NCI-H2196 treated with DMSO at 0.1 percent for 48 hours (cell line): ENCODE results near the gene EDN1.

ENCODE experiments used
- DNase-seq: peaks from one replicate; lab custom pipeline; 2025; ENCODE audit not compliant: unreplicated experiment; lab: John Stamatoyannopoulos, UW

Gene EDN1

GRCh38 chr6:12269110-12269509 lies 21.1 kb upstream of the EDN1 start:
- no peak for DNase-seq

- no peak for DNase-seq
These were observed 19.5 kb upstream of the EDN1 start for GRCh38 chr6:12270551-12271230.

GRCh38 chr6:12271594-12271993 lies 18.6 kb upstream of the EDN1 start:
- no peak for DNase-seq

- DNase-seq, result no peak
These were observed 18.2 kb upstream of the EDN1 start for GRCh38 chr6:12271997-12272396.

- DNase-seq, result no peak
These were observed 15.1 kb upstream of the EDN1 start for GRCh38 chr6:12275107-12275506.

GRCh38 chr6:12276930-12277315 lies 13.2 kb upstream of the EDN1 start:
- DNase-seq, result no peak

- no peak for DNase-seq
These were observed 12.8 kb upstream of the EDN1 start for GRCh38 chr6:12277386-12277785.

GRCh38 chr6:12278915-12279314 lies 11.2 kb upstream of the EDN1 start:
- no peak for DNase-seq

- DNase-seq, result no peak
These were observed 10.7 kb upstream of the EDN1 start for GRCh38 chr6:12279322-12280091.

GRCh38 chr6:12280458-12280857 lies 9.7 kb upstream of the EDN1 start:
- no peak for DNase-seq

GRCh38 chr6:12280902-12281301 lies 9.3 kb upstream of the EDN1 start:
- DNase-seq, result no peak

GRCh38 chr6:12283904-12284303 lies 6.3 kb upstream of the EDN1 start:
- DNase-seq, result no peak

GRCh38 chr6:12286373-12287110 lies 3.6 kb upstream of the EDN1 start:
- DNase-seq, result no peak

GRCh38 chr6:12288211-12288618 lies 1.9 kb upstream of the EDN1 start:
- DNase-seq, result no peak

- DNase-seq, result no peak
These were observed 1.2 kb upstream of the EDN1 start for GRCh38 chr6:12288914-12289313.

GRCh38 chr6:12289365-12289919 lies 719 bp upstream of the EDN1 start:
- no peak for DNase-seq

GRCh38 chr6:12291071-12291838 lies 1.1 kb downstream of the EDN1 start:
- no peak for DNase-seq

GRCh38 chr6:12291839-12292604 lies 1.9 kb downstream of the EDN1 start:
- no peak for DNase-seq

- DNase-seq, result no peak
These were observed 3.2 kb downstream of the EDN1 start for GRCh38 chr6:12293235-12293930.
